HG03159 (cell line): ENCODE results near the gene ARMC8.
"Not testable (repeated sequence)": the region's sequence is repeated elsewhere in the genome, so short reads cannot be mapped to it uniquely, and the experiment has no call there.

ENCODE experiments used
- ATAC-seq: cut with Tn5 transposase; IDR thresholded peaks from one replicate; pipeline ENCODE4 v1.9.1; 2021; ENCODE audit warnings: mild to moderate bottlenecking, moderate library complexity; ENCODE audit not compliant: unreplicated experiment

Gene ARMC8

DNA sequence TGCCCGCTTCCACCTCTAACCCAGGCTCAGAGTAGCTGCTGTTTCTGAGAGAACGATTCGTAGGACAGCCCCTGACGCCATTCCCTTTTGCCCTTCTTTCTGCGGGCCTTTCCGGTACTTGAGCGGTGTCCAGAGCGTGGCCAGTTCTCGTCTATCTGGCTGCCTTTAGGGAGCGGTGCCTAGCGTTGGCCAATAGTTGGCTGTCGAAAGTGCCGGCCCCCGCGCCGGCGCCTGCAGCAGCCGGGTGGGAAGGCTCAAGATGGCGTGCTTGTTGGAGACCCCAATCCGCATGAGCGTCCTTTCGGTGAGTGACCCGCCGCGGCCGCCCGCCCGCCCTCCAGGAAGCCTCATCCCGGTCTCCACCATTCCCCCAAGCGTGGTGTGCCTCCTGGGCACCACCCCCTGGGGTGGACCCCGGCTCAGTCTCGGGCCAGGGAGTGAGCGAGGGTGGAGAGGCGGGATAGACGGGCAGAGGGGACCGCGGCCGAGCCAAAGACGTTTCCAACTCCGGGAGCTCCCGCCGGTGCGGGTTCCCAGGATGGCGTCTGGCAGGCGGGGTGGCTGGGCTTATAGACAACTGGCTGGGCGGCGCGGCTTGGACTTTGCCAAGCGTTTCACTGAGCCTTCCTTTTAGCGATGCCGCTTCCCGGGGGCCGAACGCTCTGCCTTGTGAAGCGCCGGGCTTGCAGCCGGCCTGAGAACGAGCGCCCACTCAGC, at the start of gene ARMC8:
ARMC8 (plus strand) TSS at position 6 of the 717 bp plus-strand sequence; CDS start at position 260, 254 bp downstream.
- ATAC-seq, result peak; percentile 92

- no peak for ATAC-seq
Measured at GRCh38 chr3:138137861-138138260, 49.2 kb upstream of the ARMC8 start.

- ATAC-seq, result no peak
Measured at GRCh38 chr3:138139691-138140090, 47.4 kb upstream of the ARMC8 start.

- ATAC-seq, result no peak
Measured at GRCh38 chr3:138140940-138141339, 46.2 kb upstream of the ARMC8 start.

DNA sequence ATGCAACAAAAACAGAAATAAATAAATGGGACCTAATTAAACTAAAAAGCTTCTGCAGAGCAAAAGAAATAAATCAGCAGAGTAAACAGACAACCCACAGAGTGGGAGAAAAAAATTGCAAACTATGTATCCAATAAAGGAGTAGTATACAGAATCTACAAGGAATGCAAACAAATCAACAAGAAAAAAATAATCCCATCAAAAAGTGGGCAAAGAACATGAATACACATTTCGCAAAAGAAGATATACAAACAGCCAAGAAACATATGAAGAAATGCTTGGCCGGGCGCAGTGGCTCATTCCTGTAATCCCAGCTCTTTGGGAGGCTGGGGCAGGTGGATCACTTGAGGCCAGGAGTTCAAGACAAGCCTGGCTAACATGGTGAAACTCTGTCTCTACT, 44.9 kb upstream of the ARMC8 start:
- ATAC-seq, result not testable (repeated sequence)

- no peak for ATAC-seq
Measured at GRCh38 chr3:138148503-138148902, 38.6 kb upstream of the ARMC8 start.

GRCh38 chr3:138154534-138154933, 32.6 kb upstream of the ARMC8 start:
- no peak for ATAC-seq

GRCh38 chr3:138157743-138158142, 29.4 kb upstream of the ARMC8 start:
- ATAC-seq, result no peak

GRCh38 chr3:138165061-138165460, 22.0 kb upstream of the ARMC8 start:
- ATAC-seq, result no peak

GRCh38 chr3:138172625-138173024, 14.5 kb upstream of the ARMC8 start:
- no peak for ATAC-seq

- ATAC-seq, result peak; percentile 3
Measured at GRCh38 chr3:138173769-138174420, 13.2 kb upstream of the ARMC8 start.

DNA sequence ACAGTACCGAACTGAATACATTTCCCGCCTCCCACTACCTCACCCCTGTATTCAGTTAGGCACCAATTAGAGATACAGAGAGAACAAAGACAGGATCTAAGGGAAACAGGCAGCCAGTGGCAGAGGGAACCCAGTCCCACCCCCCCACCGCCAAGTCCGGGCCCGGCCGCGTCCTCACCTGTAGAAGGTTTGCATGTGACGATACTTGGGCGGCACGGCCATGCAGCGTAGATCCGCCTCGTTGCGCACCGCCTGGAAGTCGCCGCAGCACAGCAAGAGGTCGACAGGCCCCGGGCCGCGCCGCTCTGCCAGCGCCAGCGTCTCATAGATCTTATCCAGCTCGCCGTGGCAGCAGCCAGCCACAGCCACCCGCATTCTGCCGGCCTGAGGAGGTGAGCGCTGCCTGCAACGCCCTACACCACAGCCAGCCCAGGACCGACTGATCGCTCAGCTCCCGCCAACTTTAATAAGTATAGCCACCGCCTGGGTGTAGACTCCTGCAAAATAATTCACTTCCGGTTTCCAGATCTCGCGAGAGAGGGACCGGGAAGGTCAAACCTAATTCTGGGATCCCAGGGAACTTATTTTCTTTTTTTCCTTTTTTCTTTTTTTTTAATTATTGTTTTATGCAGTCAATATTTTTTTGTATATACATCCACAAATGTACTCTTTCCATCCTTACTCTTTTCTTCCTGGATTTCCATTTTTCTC, 12.5 kb upstream of the ARMC8 start, which contains the start of gene DBR1:
DBR1 (minus strand) TSS at position 501 of the 711 bp plus-strand sequence; CDS start at position 375, 126 bp downstream.
- peak; percentile 89 for ATAC-seq

GRCh38 chr3:138180375-138181029, 6.6 kb upstream of the ARMC8 start:
- peak; percentile 77 for ATAC-seq

DNA sequence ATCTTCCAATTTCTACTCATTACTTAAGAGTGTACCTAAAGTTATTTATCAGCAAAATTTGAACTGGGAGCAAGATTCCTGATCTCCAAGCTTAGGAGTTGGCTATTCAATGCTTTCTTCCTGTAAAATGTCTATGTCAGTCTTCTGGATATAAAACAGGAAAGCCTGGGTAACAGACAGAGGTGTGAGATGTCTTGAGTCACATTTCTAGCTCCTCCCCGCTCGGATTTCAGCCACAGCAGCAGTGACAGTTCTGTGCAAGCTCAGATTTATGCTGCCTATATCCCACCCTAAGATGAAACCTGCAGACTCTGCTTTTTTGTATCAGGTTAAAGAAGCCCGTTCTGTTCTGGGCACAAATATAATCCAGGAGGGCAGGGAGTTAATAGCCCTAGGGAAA, 2.1 kb upstream of the ARMC8 start:
- ATAC-seq, result no peak

DNA sequence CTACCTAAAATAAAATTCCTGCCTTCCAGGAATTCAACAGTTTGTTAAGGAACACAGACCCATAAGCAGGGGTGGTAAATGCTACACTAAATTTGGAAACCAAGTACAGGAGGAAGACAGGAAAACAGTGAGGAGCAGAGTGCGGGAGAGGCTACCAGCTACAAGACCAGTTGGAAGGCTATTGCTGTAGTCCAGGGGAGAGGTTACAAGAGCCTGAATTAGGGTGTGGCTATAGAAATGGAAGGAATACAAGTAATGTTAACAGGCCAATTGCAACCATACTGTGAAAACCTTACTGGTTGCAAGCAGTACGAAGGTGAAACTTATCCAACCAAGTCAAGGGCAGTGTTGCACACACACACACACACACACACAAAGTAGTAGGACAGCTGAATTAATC, 880 bp upstream of the ARMC8 start:
- no peak for ATAC-seq

DNA sequence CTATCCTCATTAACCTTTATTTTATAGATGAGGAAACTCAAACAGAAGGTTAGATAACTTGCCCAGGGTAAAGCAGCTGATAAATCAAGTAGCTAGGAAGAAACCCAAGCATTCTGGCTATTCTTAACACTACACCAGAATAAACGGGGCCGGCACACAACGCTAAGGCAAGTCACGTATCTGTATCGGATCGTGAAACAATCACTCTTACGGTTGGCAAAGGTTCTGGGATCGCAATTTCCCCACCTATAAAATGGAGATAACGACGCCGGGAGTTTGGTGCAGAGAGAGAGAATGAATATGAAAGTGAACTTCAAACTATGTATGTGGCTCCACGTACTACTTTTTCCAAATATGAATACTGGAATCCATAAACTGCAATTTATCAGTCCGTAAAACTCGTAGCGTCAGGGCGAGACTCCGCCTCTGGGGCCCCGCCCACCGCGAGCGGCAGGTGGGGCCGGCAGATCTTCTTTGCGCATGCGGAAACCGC, 252 bp upstream of the ARMC8 start:
- ATAC-seq, result peak; percentile 31

DNA sequence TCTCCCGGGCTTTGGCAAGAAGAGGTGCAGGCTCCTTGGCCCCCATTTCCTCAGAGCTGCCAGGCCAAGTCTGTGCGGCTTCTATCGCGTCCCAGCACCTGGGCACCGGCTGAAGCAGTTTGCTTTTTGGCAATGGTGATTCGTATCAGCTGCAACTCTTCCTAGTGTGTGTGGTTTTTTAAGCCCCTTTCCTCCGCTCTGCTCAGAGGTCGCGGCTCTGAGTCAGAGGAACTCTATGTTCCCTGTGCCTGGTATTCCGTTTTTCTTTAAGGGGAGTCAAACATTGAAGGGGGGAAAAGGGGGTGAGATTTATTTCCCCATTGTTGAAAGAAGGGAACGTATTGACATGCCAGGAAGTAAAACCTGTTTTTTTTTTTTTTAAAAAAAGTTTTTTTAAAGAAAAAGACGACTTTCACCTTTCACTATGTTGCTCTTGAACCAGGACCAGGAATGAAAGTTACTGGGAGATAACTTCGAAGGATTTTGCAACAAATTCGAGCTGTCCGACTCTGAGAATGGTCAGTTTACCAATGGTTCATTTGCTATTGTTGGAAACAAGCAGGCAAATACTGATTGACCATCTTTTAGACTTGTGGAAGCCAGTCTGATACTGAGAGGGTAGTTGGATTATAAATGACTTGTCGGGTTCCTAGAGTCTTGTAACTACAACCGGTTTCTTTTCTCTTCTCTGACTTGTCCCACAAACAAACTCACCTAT, 1.1 kb downstream of the ARMC8 start:
- no peak for ATAC-seq

DNA sequence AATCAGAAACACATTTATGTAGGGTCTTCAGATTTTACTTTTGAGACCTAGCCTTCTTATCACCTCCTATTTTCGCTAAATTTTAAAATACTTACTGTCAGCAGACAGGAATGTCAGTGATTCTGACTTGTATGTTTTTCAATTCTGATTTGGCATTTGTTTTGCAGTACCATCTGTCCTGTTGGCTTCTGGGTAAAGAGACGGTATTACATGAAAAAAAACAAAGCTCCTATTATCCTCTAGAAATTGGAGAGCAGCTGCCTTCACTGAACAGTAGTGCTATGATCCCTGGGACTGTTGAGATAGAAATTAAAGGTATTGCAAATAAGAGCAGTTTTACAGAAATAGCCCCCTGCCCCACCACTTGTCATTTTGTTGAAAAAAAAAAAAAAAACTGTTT, 8.4 kb downstream of the ARMC8 start:
- no peak for ATAC-seq

DNA sequence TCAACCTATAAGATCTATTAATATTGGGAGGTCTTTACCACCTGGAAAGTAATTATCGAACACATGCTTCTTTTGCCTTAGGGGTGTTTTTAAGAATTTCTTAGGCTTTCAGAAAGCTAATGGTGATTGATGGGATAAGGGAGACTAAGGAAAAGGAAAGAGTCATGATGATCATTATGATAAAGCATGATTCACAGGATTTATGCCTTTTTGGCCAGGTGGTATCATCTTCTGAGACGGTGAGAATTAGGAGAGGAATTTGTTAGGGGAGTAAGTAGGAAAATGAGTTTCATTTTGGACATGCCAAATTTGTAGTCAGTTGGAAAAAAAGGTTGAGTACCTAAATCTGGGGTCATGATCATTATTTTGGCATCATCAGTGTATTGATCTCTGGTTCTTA, 8.9 kb downstream of the ARMC8 start:
- ATAC-seq, result no peak

DNA sequence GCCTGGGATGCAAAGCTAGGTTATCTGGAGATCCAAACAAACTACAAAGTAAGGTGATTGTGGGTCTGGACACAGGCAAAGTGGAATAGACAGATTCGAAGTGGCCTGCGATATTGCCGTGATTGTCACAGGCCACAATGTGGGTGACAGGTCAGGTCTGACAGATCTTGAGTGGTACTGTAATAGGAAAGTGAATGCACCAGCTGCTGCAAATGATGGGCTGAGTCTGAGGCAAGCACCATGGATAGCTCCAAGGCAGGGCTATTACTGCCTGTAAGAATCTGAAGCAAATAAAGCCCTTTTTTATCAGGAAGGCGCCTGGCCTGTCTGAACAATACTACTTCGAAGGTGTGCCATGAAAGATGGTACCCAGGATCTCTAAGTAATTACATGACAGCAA, 10.0 kb downstream of the ARMC8 start:
- no peak for ATAC-seq
